SK-N-MC (cell line): ENCODE data around the gene CCL25.

Source experiments
- DNase-seq: peaks from one replicate; pipeline ENCODE4 v3.0.0-alpha.2; 2011; ENCODE audit warnings: low read depth, low spot score
- H3K27ac ChIP-seq: fragments of 200-600 bp; sonication (generic); 2 replicates; pipeline ENCODE4 v1.5.1; 2016; ENCODE audit warnings: mixed run types
- H3K36me3 ChIP-seq: fragments of 200-600 bp; sonication (generic); 2 replicates; pipeline ENCODE4 v1.6.1; 2017; ENCODE audit warnings: antibody characterized with exemption, low read length, mixed read lengths; ENCODE audit not compliant: insufficient read depth
- H3K4me3 ChIP-seq: fragments of 200-600 bp; sonication (generic); 2 replicates; pipeline ENCODE4 v1.5.1; 2016
- H3K9ac ChIP-seq: fragments of 200-600 bp; sonication (generic); 2 replicates; pipeline ENCODE4 v1.8.0; 2017; ENCODE audit warnings: mixed run types, mixed read lengths; ENCODE audit not compliant: insufficient read length
- H3K9me3 ChIP-seq: fragments of 200-600 bp; sonication (generic); 2 replicates; pipeline ENCODE4 v1.6.1; 2017; ENCODE audit warnings: low read depth, mild to moderate bottlenecking, antibody characterized with exemption, low read length, moderate library complexity, mixed read lengths
- EZH2 ChIP-seq: fragments of 200-600 bp; sonication (generic); IDR thresholded peaks from one replicate; pipeline ENCODE4 v1.6.1; 2017; ENCODE audit warnings: antibody characterized with exemption
- FOXP2 ChIP-seq: optimal IDR thresholded peaks from 2 replicates; pipeline ENCODE3; 2011; ENCODE audit warnings: mild to moderate bottlenecking, moderate library complexity; ENCODE audit not compliant: insufficient read depth; ENCODE audit errors: extremely low read length, control extremely low read depth
- POLR2AphosphoS5 ChIP-seq: IDR thresholded peaks from 2 replicates; pipeline ENCODE4 v1.6.1; 2012; ENCODE audit warnings: mild to moderate bottlenecking, low read depth, low read length, borderline replicate concordance

Gene CCL25

GRCh38 chr19:8052464-8052859 lies at the start of gene CCL25:
CCL25 (plus strand) TSS chr19:8052760; CDS start chr19:8053050, 290 bp downstream.
- TF ChIP-seq FOXP2 (no peak), EZH2 (no peak), POLR2AphosphoS5 (no peak)
- Histone ChIP-seq H3K4me3 (no peak within 1 kb of the TSS), H3K36me3 (no peaks in the 10 kb centered on the region), H3K27ac (no peak within 1 kb of the TSS), H3K9me3 (no peaks in the 10 kb centered on the region), H3K9ac (no peak within 1 kb of the TSS)
- DNase-seq, result no peak

- Histone ChIP-seq H3K4me3 (peak overlapping the region; percentile 91), H3K9ac (peak overlapping the region; percentile 87), H3K27ac (no peak overlapping the region), H3K36me3 (peaks cover 12% of the 10 kb centered on the region; the same call in 1 of the 2 replicates), H3K9me3 (no peaks in the 10 kb centered on the region)
- no peak for TF ChIP-seq EZH2
- TF ChIP-seq POLR2AphosphoS5, result no peak
- TF ChIP-seq FOXP2, result no peak
- DNase-seq, result no peak
Measured at GRCh38 chr19:8004001-8004400, 48.6 kb upstream of the CCL25 start.

- DNase-seq, result no peak
- Histone ChIP-seq H3K27ac (no peak overlapping the region; the same call in 1 of the 2 replicates), H3K9me3 (no peaks in the 10 kb centered on the region), H3K9ac (peak overlapping the region; percentile 87), H3K4me3 (peak overlapping the region; percentile 91), H3K36me3 (peaks cover 7% of the 10 kb centered on the region; the same call in 1 of the 2 replicates)
- TF ChIP-seq EZH2, result no peak
- no peak for TF ChIP-seq POLR2AphosphoS5
- TF ChIP-seq FOXP2, result no peak
Measured at GRCh38 chr19:8004723-8005513, 47.6 kb upstream of the CCL25 start.

- TF ChIP-seq POLR2AphosphoS5, result peak; percentile 76
- no peak for TF ChIP-seq FOXP2
- Histone ChIP-seq H3K9ac (peak within 1 kb of the TSS; percentile 89), H3K9me3 (no peaks in the 10 kb centered on the region), H3K27ac (peak within 1 kb of the TSS; percentile 50; the same call in 1 of the 2 replicates), H3K36me3 (no peaks in the 10 kb centered on the region; the same call in 1 of the 2 replicates), H3K4me3 (peak within 1 kb of the TSS; percentile 91)
- no peak for DNase-seq
Measured at GRCh38 chr19:8005534-8006256, 46.9 kb upstream of the CCL25 start, which contains the start of gene ELAVL1. ELAVL1 (minus strand) TSS chr19:8005641; CDS start chr19:7991815, 13,826 bp downstream.

GRCh38 chr19:8017808-8018207 lies 34.8 kb upstream of the CCL25 start:
- TF ChIP-seq FOXP2 (no peak), POLR2AphosphoS5 (no peak), EZH2 (no peak)
- no peaks in the 10 kb centered on the region for H3K36me3 ChIP-seq
- no peak overlapping the region for H3K9ac ChIP-seq
- no peak overlapping the region for H3K4me3 ChIP-seq
- DNase-seq, result no peak
- no peak overlapping the region for H3K27ac ChIP-seq
- no peaks in the 10 kb centered on the region for H3K9me3 ChIP-seq

- no peak for DNase-seq
- no peak overlapping the region for H3K4me3 ChIP-seq
- H3K27ac ChIP-seq, result no peak overlapping the region
- H3K9me3 ChIP-seq, result no peaks in the 10 kb centered on the region
- no peak overlapping the region for H3K9ac ChIP-seq
- no peak for TF ChIP-seq POLR2AphosphoS5
- no peak for TF ChIP-seq FOXP2
- TF ChIP-seq EZH2, result no peak
- no peaks in the 10 kb centered on the region for H3K36me3 ChIP-seq
Measured at GRCh38 chr19:8020681-8021080, 31.9 kb upstream of the CCL25 start.

- Histone ChIP-seq H3K9me3 (no peaks in the 10 kb centered on the region), H3K9ac (no peak overlapping the region), H3K36me3 (no peaks in the 10 kb centered on the region), H3K4me3 (no peak overlapping the region), H3K27ac (no peak overlapping the region)
- no peak for DNase-seq
- TF ChIP-seq EZH2, result no peak
- no peak for TF ChIP-seq FOXP2
- TF ChIP-seq POLR2AphosphoS5, result no peak
Measured at GRCh38 chr19:8021374-8021773, 31.2 kb upstream of the CCL25 start.

- DNase-seq, result no peak
- no peak overlapping the region for H3K27ac ChIP-seq
- no peaks in the 10 kb centered on the region for H3K9me3 ChIP-seq
- no peaks in the 10 kb centered on the region for H3K36me3 ChIP-seq
- no peak overlapping the region for H3K4me3 ChIP-seq
- no peak for TF ChIP-seq EZH2
- TF ChIP-seq POLR2AphosphoS5, result no peak
- no peak for TF ChIP-seq FOXP2
- no peak overlapping the region for H3K9ac ChIP-seq
Measured at GRCh38 chr19:8022275-8022674, 30.3 kb upstream of the CCL25 start.
